ENCODE measurements around the gene SPRED2.

The SPRED2 gene

DNA sequence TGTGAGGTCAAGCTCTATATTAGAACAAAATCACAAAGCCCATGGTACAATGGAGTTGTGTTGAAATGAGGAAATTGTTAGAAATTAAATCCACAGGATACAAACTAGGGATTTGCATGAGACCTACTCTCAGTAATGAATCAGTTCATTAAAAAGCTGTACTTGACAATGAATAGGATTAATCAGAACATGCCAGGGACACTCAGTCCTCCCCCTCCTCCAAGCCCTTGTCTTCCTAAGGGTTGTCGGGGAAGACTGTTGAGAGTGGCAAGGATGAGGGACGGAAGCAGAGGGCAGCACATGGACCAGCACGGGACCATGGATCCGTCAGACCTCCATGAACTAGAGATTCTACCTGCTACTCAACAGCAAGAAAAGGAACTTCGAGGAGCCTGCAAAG is 39.8 kb downstream of the SPRED2 start:
- H3K4me1 Mint-ChIP-seq = peaks cover 66% of the 10 kb centered on the region
- no peaks in the 10 kb centered on the region for H3K36me3 Mint-ChIP-seq (ENCODE audit: low read depth)
- H3K9me3 Mint-ChIP-seq = no peaks in the 10 kb centered on the region
- H3K4me3 Mint-ChIP-seq = no peak overlapping the region
- H3K27me3 Mint-ChIP-seq (ENCODE audit: low read depth) = no peaks in the 10 kb centered on the region
- no peak overlapping the region for H3K27ac Mint-ChIP-seq
- TF ChIP-seq, protein P1, sequence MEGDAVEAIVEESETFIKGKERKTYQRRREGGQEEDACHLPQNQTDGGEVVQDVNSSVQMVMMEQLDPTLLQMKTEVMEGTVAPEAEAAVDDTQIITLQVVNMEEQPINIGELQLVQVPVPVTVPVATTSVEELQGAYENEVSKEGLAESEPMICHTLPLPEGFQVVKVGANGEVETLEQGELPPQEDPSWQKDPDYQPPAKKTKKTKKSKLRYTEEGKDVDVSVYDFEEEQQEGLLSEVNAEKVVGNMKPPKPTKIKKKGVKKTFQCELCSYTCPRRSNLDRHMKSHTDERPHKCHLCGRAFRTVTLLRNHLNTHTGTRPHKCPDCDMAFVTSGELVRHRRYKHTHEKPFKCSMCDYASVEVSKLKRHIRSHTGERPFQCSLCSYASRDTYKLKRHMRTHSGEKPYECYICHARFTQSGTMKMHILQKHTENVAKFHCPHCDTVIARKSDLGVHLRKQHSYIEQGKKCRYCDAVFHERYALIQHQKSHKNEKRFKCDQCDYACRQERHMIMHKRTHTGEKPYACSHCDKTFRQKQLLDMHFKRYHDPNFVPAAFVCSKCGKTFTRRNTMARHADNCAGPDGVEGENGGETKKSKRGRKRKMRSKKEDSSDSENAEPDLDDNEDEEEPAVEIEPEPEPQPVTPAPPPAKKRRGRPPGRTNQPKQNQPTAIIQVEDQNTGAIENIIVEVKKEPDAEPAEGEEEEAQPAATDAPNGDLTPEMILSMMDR (IDR thresholded peaks at IDR 0.05; ENCODE audit: unreplicated experiment in 3 of 3) = no peak

DNA sequence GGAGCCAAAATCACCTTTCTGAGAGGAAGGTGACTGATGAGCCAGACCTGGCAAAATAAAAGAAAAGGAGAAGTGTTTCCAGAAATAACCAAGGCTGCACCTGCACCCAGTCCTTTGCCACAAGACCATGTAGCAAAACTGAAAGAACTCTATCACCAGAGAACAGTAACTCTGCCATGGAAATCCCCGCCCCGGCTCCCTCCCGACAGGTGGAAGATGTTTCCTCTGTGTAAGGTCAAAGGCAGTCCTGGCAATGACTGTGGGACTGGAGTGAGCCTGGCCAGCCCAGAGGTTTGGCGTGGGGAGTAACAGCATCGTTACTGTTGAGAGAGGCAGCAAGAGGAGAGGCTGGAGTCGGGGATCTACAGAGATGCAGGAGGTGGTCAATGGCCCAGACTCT is 42.3 kb downstream of the SPRED2 start:
- no peaks in the 10 kb centered on the region for H3K27me3 Mint-ChIP-seq (ENCODE audit: low read depth)
- TF ChIP-seq, protein P1 (IDR thresholded peaks at IDR 0.05; ENCODE audit: unreplicated experiment in 3 of 3) = no peak
- H3K9me3 Mint-ChIP-seq = no peaks in the 10 kb centered on the region
- no peaks in the 10 kb centered on the region for H3K36me3 Mint-ChIP-seq (ENCODE audit: low read depth)
- H3K4me1 Mint-ChIP-seq = peaks cover 59% of the 10 kb centered on the region
- H3K27ac Mint-ChIP-seq = no peak overlapping the region
- H3K4me3 Mint-ChIP-seq = no peak overlapping the region

DNA sequence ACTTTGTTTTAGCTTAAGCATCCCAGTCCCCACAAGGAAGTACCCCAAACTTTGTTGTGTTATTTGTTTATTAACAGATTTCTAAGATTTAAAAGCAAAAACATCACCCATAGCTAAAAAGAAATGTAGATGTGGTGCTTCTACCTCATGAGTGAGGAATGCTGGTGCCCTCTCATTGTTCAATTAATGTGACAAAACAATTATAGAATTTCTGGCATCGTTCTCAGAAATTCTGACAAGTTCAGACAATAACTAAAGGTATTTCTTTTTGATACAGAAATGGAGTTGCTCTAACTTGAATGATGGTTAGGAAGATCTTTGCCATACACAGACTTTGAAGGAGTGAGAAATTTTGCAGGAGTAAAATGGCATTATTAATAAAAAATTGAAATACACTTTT is 42.9 kb downstream of the SPRED2 start:
- Mint-ChIP-seq H3K36me3 (ENCODE audit: low read depth) (no peaks in the 10 kb centered on the region), H3K4me1 (peaks cover 61% of the 10 kb centered on the region), H3K27ac (no peak overlapping the region), H3K27me3 (ENCODE audit: low read depth) (no peaks in the 10 kb centered on the region), H3K4me3 (no peak overlapping the region), H3K9me3 (no peaks in the 10 kb centered on the region)
- TF ChIP-seq, protein P1 (IDR thresholded peaks at IDR 0.05; ENCODE audit: unreplicated experiment in 3 of 3) = no peak

DNA sequence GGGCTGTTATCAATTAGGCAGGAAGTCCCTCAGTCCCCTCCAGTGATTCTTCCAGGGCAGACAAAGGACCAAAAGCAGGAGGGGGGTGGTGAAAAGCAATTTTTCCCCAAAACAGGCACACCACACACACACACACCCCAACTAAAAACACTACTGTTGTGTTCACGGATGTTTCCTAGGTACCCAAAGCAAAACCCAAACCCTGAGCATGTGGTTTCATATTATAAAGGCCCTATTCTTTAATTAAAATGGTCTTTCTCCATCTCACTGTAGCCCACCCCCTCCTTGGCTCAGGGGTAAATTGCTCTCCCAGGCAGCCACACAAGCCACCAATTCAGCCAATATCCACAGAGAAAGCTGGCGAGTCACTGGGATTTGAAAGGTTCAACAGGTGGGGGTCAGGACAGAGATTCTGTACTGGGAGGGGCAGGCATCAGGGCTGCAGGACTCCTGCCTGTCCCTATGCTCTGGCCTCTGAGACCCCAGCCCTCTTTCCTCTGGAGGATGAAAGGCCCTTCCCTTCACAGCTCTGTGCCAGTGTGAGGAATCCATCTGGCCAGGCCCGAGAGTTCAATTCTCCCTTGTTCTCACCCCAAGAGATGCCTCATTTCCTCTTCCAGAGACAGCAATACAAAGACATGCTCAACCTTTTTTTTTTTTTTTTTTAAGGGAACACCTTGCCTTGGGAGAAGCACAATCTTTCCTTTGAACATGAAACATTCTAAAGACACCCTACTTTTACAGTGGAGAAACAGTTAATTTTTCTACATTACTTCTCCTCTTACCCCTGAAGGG is 43.6 kb downstream of the SPRED2 start:
- Mint-ChIP-seq H3K36me3 (ENCODE audit: low read depth) (no peaks in the 10 kb centered on the region), H3K4me3 (no peak overlapping the region), H3K27ac (no peak overlapping the region), H3K9me3 (no peaks in the 10 kb centered on the region), H3K4me1 (peaks cover 61% of the 10 kb centered on the region), H3K27me3 (ENCODE audit: low read depth) (no peaks in the 10 kb centered on the region)
- TF ChIP-seq, protein P1 (IDR thresholded peaks at IDR 0.05; ENCODE audit: unreplicated experiment in 3 of 3) = no peak

DNA sequence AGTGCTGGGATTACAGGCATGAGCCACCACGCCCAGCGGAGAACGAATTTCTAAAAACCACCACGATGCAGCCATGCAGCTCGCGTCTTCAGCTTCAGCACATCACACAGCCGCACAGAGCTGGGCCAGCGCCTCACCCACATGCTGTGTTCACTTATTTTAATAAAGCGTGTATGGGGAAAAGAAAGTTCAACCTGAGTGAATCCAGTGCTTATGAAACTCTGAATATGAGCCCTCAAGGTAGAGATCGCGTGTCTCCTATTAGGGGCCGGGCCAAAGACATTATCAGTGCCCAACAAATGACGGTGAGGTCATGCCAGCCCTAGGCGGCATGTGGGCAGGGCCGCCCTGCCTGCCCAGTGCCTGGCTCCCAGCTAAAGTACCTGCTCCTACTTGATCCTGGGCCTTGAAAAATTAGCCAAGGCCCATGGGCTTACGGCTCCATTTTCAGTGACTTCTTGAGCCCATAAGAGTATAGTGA is 44.3 kb downstream of the SPRED2 start:
- TF ChIP-seq, protein P1 (IDR thresholded peaks at IDR 0.05; ENCODE audit: unreplicated experiment in 3 of 3) = no peak
- Mint-ChIP-seq H3K4me1 (peaks cover 65% of the 10 kb centered on the region), H3K27me3 (ENCODE audit: low read depth) (no peaks in the 10 kb centered on the region), H3K9me3 (no peaks in the 10 kb centered on the region), H3K36me3 (ENCODE audit: low read depth) (no peaks in the 10 kb centered on the region), H3K27ac (no peak overlapping the region), H3K4me3 (no peak overlapping the region)

DNA sequence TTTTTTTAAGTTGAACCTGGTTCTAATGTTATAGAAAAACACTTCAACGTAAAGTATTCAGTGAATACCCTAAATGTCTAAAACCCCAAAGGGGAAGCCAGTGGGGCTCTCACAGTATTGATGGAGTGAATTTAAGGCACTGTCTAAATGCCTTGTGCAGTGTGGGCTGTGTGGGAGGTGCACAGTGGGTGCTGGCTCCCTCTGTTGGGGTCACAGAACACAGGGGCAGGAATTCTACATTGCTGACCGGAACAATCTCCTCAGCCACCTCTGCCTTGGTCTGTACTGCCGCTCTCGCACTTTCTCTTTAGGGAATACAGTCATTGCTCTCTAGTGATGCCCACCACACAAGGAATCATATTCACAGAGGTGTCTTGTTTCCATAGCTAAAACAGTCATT is 45.4 kb downstream of the SPRED2 start:
- Mint-ChIP-seq H3K27me3 (ENCODE audit: low read depth) (no peaks in the 10 kb centered on the region), H3K4me1 (peaks cover 73% of the 10 kb centered on the region), H3K27ac (no peak overlapping the region), H3K4me3 (no peak overlapping the region), H3K9me3 (no peaks in the 10 kb centered on the region), H3K36me3 (ENCODE audit: low read depth) (no peaks in the 10 kb centered on the region)
- TF ChIP-seq, protein P1 (IDR thresholded peaks at IDR 0.05; ENCODE audit: unreplicated experiment in 3 of 3) = no peak
